ENCODE data around the gene ANKRD28. TPM values are rescaled to one million over a fixed set of nuclear protein-coding genes. Genes with fewer than 3 reads are reported as not detected.

The ANKRD28 gene
- total and polyA plus RNA-seq, 2 of the 4 experiments (the other 2 are of a cell fraction): 52.6 to 211 TPM

GRCh38 chr3:15707779-15708178 is 90.0 kb downstream of the ANKRD28 start:
- Histone ChIP-seq H2AK9ac (replicated peaks; ENCODE audit: low read depth, low read length, poor library complexity) (no peak overlapping the region), H3K36me3 (ENCODE audit: control insufficient read depth, insufficient read depth, low read length) (peaks cover 35% of the 10 kb centered on the region), H2BK120ac (ENCODE audit: low read depth, low read length) (no peak overlapping the region), H2AFZ (replicated peaks; ENCODE audit: low read length, poor library complexity) (no peak overlapping the region), H3K56ac (ENCODE audit: extremely low read depth, insufficient read depth, low read length) (no peak overlapping the region), H3K9me1 (ENCODE audit: insufficient read depth, low read length) (peaks cover 5% of the 10 kb centered on the region; the same call in 1 of the 2 replicates), H3K4me2 (ENCODE audit: low read depth, low read length) (no peak overlapping the region), H4K91ac (ENCODE audit: insufficient read depth, low read depth, low read length) (no peak overlapping the region), H4K20me1 (ENCODE audit: insufficient read depth, low read length) (no peaks in the 10 kb centered on the region), H3K4ac (ENCODE audit: low read depth, low read length) (no peak overlapping the region), H4K5ac (ENCODE audit: low read depth, low read length) (no peak overlapping the region), H3K4me3 (ENCODE audit: insufficient read depth, low read depth, low read length) (no peak overlapping the region), H3K4me1 (ENCODE audit: control insufficient read depth, insufficient read depth, low read length) (peaks cover 5% of the 10 kb centered on the region), H3K79me1 (ENCODE audit: low read depth in 1 of 2, low read length in 2 of 2) (peaks cover 18 to 24% of the 10 kb centered on the region in 2 experiments), H3K9ac (ENCODE audit: low read depth, low read length) (no peak overlapping the region), H2AK5ac (ENCODE audit: low read depth, low read length) (no peak overlapping the region), H3K9me3 (ENCODE audit: control insufficient read depth, insufficient read depth, low read length) (no peaks in the 10 kb centered on the region), H3K14ac (replicated peaks; ENCODE audit: low read depth, low read length) (no peak overlapping the region), H3K23ac (ENCODE audit: low read depth, low read length) (peak overlapping the region; percentile 24; the same call in 1 of the 2 replicates), H2BK20ac (ENCODE audit: low read depth, low read length) (no peak overlapping the region), H3K18ac (ENCODE audit: low read depth, low read length) (no peak overlapping the region), H3K27me3 (ENCODE audit: control insufficient read depth, insufficient read depth, low read length) (no peaks in the 10 kb centered on the region), H4K8ac (ENCODE audit: low read depth in 2 of 2, low read length in 2 of 2) (no peak overlapping the region), H3K27ac (ENCODE audit: insufficient read depth, low read length) (no peak overlapping the region), H2BK15ac (ENCODE audit: low read depth, low read length) (no peak overlapping the region), H2BK5ac (ENCODE audit: low read depth, low read length, poor library complexity, severe bottlenecking) (no peak overlapping the region)
- dilution Hi-C loops (cut with HindIII; ENCODE audit: low sequenced_read_pairs, unreplicated experiment) (no loop called here), in situ Hi-C loops (cut with MboI; ENCODE audit: low sequenced_read_pairs) (no loop called here), intact Hi-C loops (cut with micrococcal nuclease) (no loop called here)
- no peak for TF ChIP-seq POLR2A (IDR thresholded peaks at IDR 0.05; ENCODE audit: low read depth, low read length)
- no peak for TF ChIP-seq RCOR1 (IDR thresholded peaks at IDR 0.05; ENCODE audit: insufficient replicate concordance, low read length)
- ATAC-seq (ENCODE audit: low read depth) (no peak), DNase-seq (no peak)
- CTCF ChIA-PET: no interaction called here
- no TSS peak for BruUV-seq (replicated peaks)
- POLR2A ChIA-PET (ENCODE audit: unreplicated experiment): no interaction called here
- WGBS, 2 experiments (ENCODE audit: extremely low coverage in 2 of 2, insufficient read length in 1 of 2): no CpG with 5 or more reads among the region's 1 CpG

All from IMR-90 (cell line).